ENCODE data around the gene SLC27A2. TPM values are rescaled to one million over a fixed set of nuclear protein-coding genes. Genes with fewer than 3 reads are reported as not detected.
A peak's percentile ranks its signal among the peaks of the same experiment; 100 is the strongest.

Gene SLC27A2
- total RNA-seq, 1 experiment from 2014 or later = not detected

GRCh38 chr15:50227076-50227475, 45.1 kb downstream of the SLC27A2 start:
- no peaks in the 10 kb centered on the region for H3K9me2 ChIP-seq (replicated peaks; ENCODE audit: insufficient read depth, low read length)
- no peak overlapping the region for H3K4me3 ChIP-seq (ENCODE audit: low read length)
- no peaks in the 10 kb centered on the region for H4K20me1 ChIP-seq (ENCODE audit: insufficient read depth, low read depth, low read length)
- no peak overlapping the region for H3K9ac ChIP-seq (ENCODE audit: low read length)
- H3K4me1 ChIP-seq (ENCODE audit: low read length) = no peaks in the 10 kb centered on the region
- no peaks in the 10 kb centered on the region for H3K27me3 ChIP-seq (ENCODE audit: low read length)
- H3K4me2 ChIP-seq (ENCODE audit: low read depth, low read length, poor library complexity, severe bottlenecking) = no peak overlapping the region
- no peak overlapping the region for H2AFZ ChIP-seq (ENCODE audit: low read length)
- no peak overlapping the region for H3K27ac ChIP-seq (ENCODE audit: low read length)
- H3K36me3 ChIP-seq (ENCODE audit: insufficient read depth, low read length) = no peaks in the 10 kb centered on the region
- H3K79me2 ChIP-seq (ENCODE audit: low read length) = no peaks in the 10 kb centered on the region
- H3K9me3 ChIP-seq (ENCODE audit: low read length) = no peaks in the 10 kb centered on the region
- DNase-seq = no peak

- Histone ChIP-seq H3K9me3 (ENCODE audit: low read length) (no peaks in the 10 kb centered on the region), H3K27ac (ENCODE audit: low read length) (no peak overlapping the region), H3K9me2 (replicated peaks; ENCODE audit: insufficient read depth, low read length) (no peaks in the 10 kb centered on the region), H3K9ac (ENCODE audit: low read length) (no peak overlapping the region), H3K4me2 (ENCODE audit: low read depth, low read length, poor library complexity, severe bottlenecking) (no peak overlapping the region), H2AFZ (ENCODE audit: low read length) (no peak overlapping the region), H4K20me1 (ENCODE audit: insufficient read depth, low read depth, low read length) (no peaks in the 10 kb centered on the region), H3K4me1 (ENCODE audit: low read length) (no peaks in the 10 kb centered on the region), H3K36me3 (ENCODE audit: insufficient read depth, low read length) (no peaks in the 10 kb centered on the region), H3K79me2 (ENCODE audit: low read length) (no peaks in the 10 kb centered on the region), H3K27me3 (ENCODE audit: low read length) (no peaks in the 10 kb centered on the region), H3K4me3 (ENCODE audit: low read length) (no peak overlapping the region)
- no peak for DNase-seq
These were observed 46.9 kb downstream of the SLC27A2 start for GRCh38 chr15:50228866-50229265.

GRCh38 chr15:50229336-50229735, 47.3 kb downstream of the SLC27A2 start:
- Histone ChIP-seq H3K36me3 (ENCODE audit: insufficient read depth, low read length) (no peaks in the 10 kb centered on the region), H4K20me1 (ENCODE audit: insufficient read depth, low read depth, low read length) (no peaks in the 10 kb centered on the region), H2AFZ (ENCODE audit: low read length) (no peak overlapping the region), H3K27ac (ENCODE audit: low read length) (no peak overlapping the region), H3K9me2 (replicated peaks; ENCODE audit: insufficient read depth, low read length) (no peaks in the 10 kb centered on the region), H3K4me1 (ENCODE audit: low read length) (no peaks in the 10 kb centered on the region), H3K27me3 (ENCODE audit: low read length) (no peaks in the 10 kb centered on the region), H3K4me3 (ENCODE audit: low read length) (no peak overlapping the region), H3K4me2 (ENCODE audit: low read depth, low read length, poor library complexity, severe bottlenecking) (no peak overlapping the region), H3K9ac (ENCODE audit: low read length) (no peak overlapping the region), H3K79me2 (ENCODE audit: low read length) (no peaks in the 10 kb centered on the region), H3K9me3 (ENCODE audit: low read length) (no peaks in the 10 kb centered on the region)
- DNase-seq = no peak

- H3K9me3 ChIP-seq (ENCODE audit: low read length) = no peaks in the 10 kb centered on the region
- H3K27ac ChIP-seq (ENCODE audit: low read length) = no peak overlapping the region
- H3K36me3 ChIP-seq (ENCODE audit: insufficient read depth, low read length) = no peaks in the 10 kb centered on the region
- H3K9ac ChIP-seq (ENCODE audit: low read length) = no peak overlapping the region
- peaks cover 3% of the 10 kb centered on the region; the same call in 1 of the 2 replicates for H3K4me1 ChIP-seq (ENCODE audit: low read length)
- H2AFZ ChIP-seq (ENCODE audit: low read length) = no peak overlapping the region
- no peaks in the 10 kb centered on the region for H3K79me2 ChIP-seq (ENCODE audit: low read length)
- no peaks in the 10 kb centered on the region for H3K9me2 ChIP-seq (replicated peaks; ENCODE audit: insufficient read depth, low read length)
- no peak overlapping the region for H3K4me2 ChIP-seq (ENCODE audit: low read depth, low read length, poor library complexity, severe bottlenecking)
- no peak overlapping the region for H3K4me3 ChIP-seq (ENCODE audit: low read length)
- peak; percentile 9 for DNase-seq
- no peaks in the 10 kb centered on the region for H4K20me1 ChIP-seq (ENCODE audit: insufficient read depth, low read depth, low read length)
- no peaks in the 10 kb centered on the region for H3K27me3 ChIP-seq (ENCODE audit: low read length)
These were observed 49.8 kb downstream of the SLC27A2 start for GRCh38 chr15:50231761-50232160.

DNA sequence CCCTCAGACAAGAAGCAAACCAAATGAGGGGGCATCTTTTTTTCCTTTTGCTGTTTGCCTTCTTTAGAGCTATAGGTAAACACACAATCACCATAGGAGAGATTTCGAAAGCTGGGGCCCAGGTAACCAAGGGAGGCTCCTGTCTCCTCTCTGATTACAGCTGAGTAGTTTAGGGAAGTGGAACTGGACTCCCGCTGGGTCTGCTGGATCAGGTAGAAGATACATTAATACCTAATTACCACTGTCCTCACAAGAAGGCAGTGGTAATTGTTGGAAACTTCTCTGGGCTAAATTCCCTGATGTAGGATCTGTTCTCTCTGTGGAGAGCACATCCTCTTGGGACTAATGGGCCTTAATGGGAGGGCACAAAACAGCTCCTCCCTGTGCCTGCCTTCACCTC, 50.8 kb downstream of the SLC27A2 start:
- Histone ChIP-seq H3K4me1 (ENCODE audit: low read length) (peaks cover 3% of the 10 kb centered on the region; the same call in 1 of the 2 replicates), H3K4me2 (ENCODE audit: low read depth, low read length, poor library complexity, severe bottlenecking) (no peak overlapping the region), H3K79me2 (ENCODE audit: low read length) (no peaks in the 10 kb centered on the region), H3K27ac (ENCODE audit: low read length) (no peak overlapping the region), H2AFZ (ENCODE audit: low read length) (no peak overlapping the region), H3K36me3 (ENCODE audit: insufficient read depth, low read length) (no peaks in the 10 kb centered on the region), H4K20me1 (ENCODE audit: insufficient read depth, low read depth, low read length) (no peaks in the 10 kb centered on the region), H3K4me3 (ENCODE audit: low read length) (no peak overlapping the region), H3K9me2 (replicated peaks; ENCODE audit: insufficient read depth, low read length) (no peaks in the 10 kb centered on the region), H3K27me3 (ENCODE audit: low read length) (no peaks in the 10 kb centered on the region), H3K9ac (ENCODE audit: low read length) (no peak overlapping the region), H3K9me3 (ENCODE audit: low read length) (no peaks in the 10 kb centered on the region)
- no peak for DNase-seq

GRCh38 chr15:50233192-50233736, 51.3 kb downstream of the SLC27A2 start:
- H3K79me2 ChIP-seq (ENCODE audit: low read length) = no peaks in the 10 kb centered on the region
- no peaks in the 10 kb centered on the region for H3K36me3 ChIP-seq (ENCODE audit: insufficient read depth, low read length)
- H2AFZ ChIP-seq (ENCODE audit: low read length) = no peak overlapping the region
- H3K9ac ChIP-seq (ENCODE audit: low read length) = no peak overlapping the region
- H3K9me3 ChIP-seq (ENCODE audit: low read length) = no peaks in the 10 kb centered on the region
- H3K4me2 ChIP-seq (ENCODE audit: low read depth, low read length, poor library complexity, severe bottlenecking) = no peak overlapping the region
- no peak overlapping the region for H3K27ac ChIP-seq (ENCODE audit: low read length)
- H3K27me3 ChIP-seq (ENCODE audit: low read length) = no peaks in the 10 kb centered on the region
- H4K20me1 ChIP-seq (ENCODE audit: insufficient read depth, low read depth, low read length) = no peaks in the 10 kb centered on the region
- H3K4me1 ChIP-seq (ENCODE audit: low read length) = peaks cover 3% of the 10 kb centered on the region; the same call in 1 of the 2 replicates
- H3K9me2 ChIP-seq (replicated peaks; ENCODE audit: insufficient read depth, low read length) = no peaks in the 10 kb centered on the region
- DNase-seq = peak; percentile 11
- H3K4me3 ChIP-seq (ENCODE audit: low read length) = no peak overlapping the region

DNA sequence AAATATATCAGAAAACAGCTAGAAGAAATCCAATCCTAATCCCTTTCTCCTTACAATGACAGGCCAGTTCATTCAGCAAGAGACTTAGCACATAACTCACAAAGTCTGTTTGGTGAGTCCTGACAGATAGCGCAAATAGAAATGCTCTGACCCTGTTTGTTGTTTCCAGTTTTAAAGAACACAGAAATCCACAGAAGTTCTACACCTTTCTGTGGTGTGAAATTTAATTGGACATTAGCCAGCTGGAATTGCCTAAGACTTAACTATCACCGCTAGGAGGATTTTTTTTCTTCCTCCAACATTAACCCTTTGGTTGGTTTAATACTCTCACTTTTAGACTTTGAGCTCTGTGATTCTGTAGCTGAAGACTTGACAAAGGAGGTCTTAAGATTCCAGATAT, 52.8 kb downstream of the SLC27A2 start:
- Histone ChIP-seq H3K36me3 (ENCODE audit: insufficient read depth, low read length) (no peaks in the 10 kb centered on the region), H3K9me3 (ENCODE audit: low read length) (no peaks in the 10 kb centered on the region), H3K4me1 (ENCODE audit: low read length) (peaks cover 3% of the 10 kb centered on the region; the same call in 1 of the 2 replicates), H3K27ac (ENCODE audit: low read length) (no peak overlapping the region), H3K9ac (ENCODE audit: low read length) (no peak overlapping the region), H3K4me2 (ENCODE audit: low read depth, low read length, poor library complexity, severe bottlenecking) (no peak overlapping the region), H3K9me2 (replicated peaks; ENCODE audit: insufficient read depth, low read length) (no peaks in the 10 kb centered on the region), H3K27me3 (ENCODE audit: low read length) (no peaks in the 10 kb centered on the region), H3K79me2 (ENCODE audit: low read length) (no peaks in the 10 kb centered on the region), H3K4me3 (ENCODE audit: low read length) (no peak overlapping the region), H4K20me1 (ENCODE audit: insufficient read depth, low read depth, low read length) (no peaks in the 10 kb centered on the region), H2AFZ (ENCODE audit: low read length) (no peak overlapping the region)
- peak; percentile 29 for DNase-seq

DNA sequence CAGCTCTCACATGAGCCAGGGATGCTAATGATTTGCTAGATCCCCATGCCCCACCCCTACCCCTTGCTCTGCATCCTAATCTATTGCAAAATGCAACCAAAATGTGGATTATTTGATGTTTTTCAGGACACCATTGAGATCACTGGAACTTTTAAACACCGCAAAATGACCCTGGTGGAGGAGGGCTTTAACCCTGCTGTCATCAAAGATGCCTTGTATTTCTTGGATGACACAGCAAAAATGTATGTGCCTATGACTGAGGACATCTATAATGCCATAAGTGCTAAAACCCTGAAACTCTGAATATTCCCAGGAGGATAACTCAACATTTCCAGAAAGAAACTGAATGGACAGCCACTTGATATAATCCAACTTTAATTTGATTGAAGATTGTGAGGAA, 53.8 kb downstream of the SLC27A2 start:
- Histone ChIP-seq H4K20me1 (ENCODE audit: insufficient read depth, low read depth, low read length) (no peaks in the 10 kb centered on the region), H3K36me3 (ENCODE audit: insufficient read depth, low read length) (no peaks in the 10 kb centered on the region), H3K9me3 (ENCODE audit: low read length) (no peaks in the 10 kb centered on the region), H3K27me3 (ENCODE audit: low read length) (no peaks in the 10 kb centered on the region), H3K9ac (ENCODE audit: low read length) (no peak overlapping the region), H3K9me2 (replicated peaks; ENCODE audit: insufficient read depth, low read length) (no peaks in the 10 kb centered on the region), H3K4me1 (ENCODE audit: low read length) (peaks cover 3% of the 10 kb centered on the region; the same call in 1 of the 2 replicates), H3K27ac (ENCODE audit: low read length) (no peak overlapping the region), H3K4me2 (ENCODE audit: low read depth, low read length, poor library complexity, severe bottlenecking) (no peak overlapping the region), H3K79me2 (ENCODE audit: low read length) (no peaks in the 10 kb centered on the region), H2AFZ (ENCODE audit: low read length) (no peak overlapping the region), H3K4me3 (ENCODE audit: low read length) (no peak overlapping the region)
- peak; percentile 30 for DNase-seq

Data from Karpas-422 (cell line).